ENCODE results near the gene SLIT2.

DNA sequence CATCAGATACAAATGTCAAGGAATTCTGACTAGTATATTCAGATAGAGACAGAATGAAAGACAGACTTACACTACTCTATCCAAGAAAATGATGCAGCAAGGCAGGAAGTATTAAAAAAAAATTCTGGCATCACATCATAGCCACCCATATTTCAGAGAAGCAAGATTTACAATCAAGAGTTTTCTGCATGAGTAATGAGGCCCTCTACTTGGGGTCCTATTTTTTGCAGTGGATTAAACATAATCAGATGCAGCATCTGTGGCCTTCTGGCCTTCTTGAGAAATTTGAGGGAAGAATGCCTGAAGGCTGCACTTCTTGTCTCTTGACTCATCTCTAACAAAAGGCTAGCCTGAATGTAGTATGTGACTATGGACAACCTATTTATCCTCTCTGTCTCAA lies 48.2 kb upstream of the SLIT2 start:
- TF ChIP-seq, protein P1, sequence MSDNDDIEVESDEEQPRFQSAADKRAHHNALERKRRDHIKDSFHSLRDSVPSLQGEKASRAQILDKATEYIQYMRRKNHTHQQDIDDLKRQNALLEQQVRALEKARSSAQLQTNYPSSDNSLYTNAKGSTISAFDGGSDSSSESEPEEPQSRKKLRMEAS (IDR thresholded peaks at IDR 0.05; ENCODE audit: low read depth, low read length) = no peak
- TF ChIP-seq CTCF (IDR thresholded peaks at IDR 0.05; ENCODE audit: low read depth, low read length) (no peak), MYC (IDR thresholded peaks at IDR 0.05; ENCODE audit: low read depth, low read length) (no peak), POLR2A (IDR thresholded peaks at IDR 0.05; ENCODE audit: extremely low read depth, insufficient read length) (no peak)
